Measurements from ENCODE around the gene RAB11FIP3. TPM values are rescaled to one million over a fixed set of nuclear protein-coding genes. Genes with fewer than 3 reads are reported as not detected.

The RAB11FIP3 gene
- total and polyA plus RNA-seq, 10 donors: 12.3 to 52.7 (median 35.5) TPM

- Histone ChIP-seq H3K27ac (no peak overlapping the region), H3K36me3 (peaks cover 0 to 9% (median 0%) of the 10 kb centered on the region in 6 donors), H3K4me1 (peaks cover 6 to 45% (median 33%) of the 10 kb centered on the region in 6 donors), H3K4me3 (peak overlapping the region in 6 of 8 donors; percentile 46 to 87 (median 65)), H3K9me3 (no peaks in the 10 kb centered on the region), H3K27me3 (replicated peaks in 1 of 7) (peaks cover 0 to 14% (median 0%) of the 10 kb centered on the region in 7 donors)
- no peak for TF ChIP-seq POLR2A (IDR thresholded peaks at IDR 0.05)
- no peak for TF ChIP-seq CTCF (IDR thresholded peaks at IDR 0.05 in 8 of 11, conservative IDR thresholded peaks at IDR 0.05 in 3 of 11)
- no peak for TF ChIP-seq POLR2AphosphoS5 (IDR thresholded peaks at IDR 0.05)
- no peak for DNase-seq
- intact Hi-C loops (cut with DNase I; ENCODE audit: low total_unique reads): loop anchor here (10.0 kb wide), 1 partner anchor 58 kb away; no protein-coding TSS in a partner anchor
- WGBS, 5 donors: 51 to 73% (median 69%) methylated on average over 10 of the region's 10 CpGs
Observed at GRCh38 chr16:427250-427649, 1.8 kb downstream of the RAB11FIP3 start.

DNA sequence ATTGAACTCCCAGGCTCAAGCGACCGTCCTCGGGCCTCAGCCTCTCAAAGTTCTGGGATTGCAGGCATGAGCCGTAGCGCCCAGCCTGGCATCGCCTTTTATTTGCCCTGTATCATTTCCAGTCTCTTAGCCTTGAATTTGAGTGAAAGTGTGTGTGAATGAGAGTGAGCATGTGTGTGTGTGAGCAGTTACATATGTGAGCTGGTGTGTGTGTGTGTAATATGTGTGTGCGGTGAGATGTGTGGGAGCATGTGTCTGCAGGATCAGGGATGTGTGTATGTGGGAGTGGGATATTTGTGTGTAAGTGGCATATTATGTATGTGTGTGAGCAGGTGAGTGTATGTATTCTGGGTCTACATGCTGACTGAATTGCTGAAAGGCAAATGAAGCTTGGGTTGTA lies 5.5 kb downstream of the RAB11FIP3 start:
- 96 to 99% (median 98%) methylated on average over 7 of the region's 7 CpGs for WGBS, 5 donors
- H3K4me3 ChIP-seq: no peak overlapping the region
- peaks cover 0 to 28% (median 18%) of the 10 kb centered on the region in 6 donors for H3K4me1 ChIP-seq
- intact Hi-C loops (cut with DNase I; ENCODE audit: low total_unique reads): no loop called here
- TF ChIP-seq POLR2AphosphoS5 (IDR thresholded peaks at IDR 0.05) (no peak), POLR2A (IDR thresholded peaks at IDR 0.05) (no peak), CTCF (IDR thresholded peaks at IDR 0.05 in 8 of 11, conservative IDR thresholded peaks at IDR 0.05 in 3 of 11) (no peak)
- no peak overlapping the region for H3K27ac ChIP-seq
- peaks cover 0 to 9% (median 0%) of the 10 kb centered on the region in 6 donors for H3K36me3 ChIP-seq
- H3K9me3 ChIP-seq: no peaks in the 10 kb centered on the region
- no peak for DNase-seq
- peaks cover 0 to 12% (median 0%) of the 10 kb centered on the region in 7 donors for H3K27me3 ChIP-seq (replicated peaks in 1 of 7)

DNA sequence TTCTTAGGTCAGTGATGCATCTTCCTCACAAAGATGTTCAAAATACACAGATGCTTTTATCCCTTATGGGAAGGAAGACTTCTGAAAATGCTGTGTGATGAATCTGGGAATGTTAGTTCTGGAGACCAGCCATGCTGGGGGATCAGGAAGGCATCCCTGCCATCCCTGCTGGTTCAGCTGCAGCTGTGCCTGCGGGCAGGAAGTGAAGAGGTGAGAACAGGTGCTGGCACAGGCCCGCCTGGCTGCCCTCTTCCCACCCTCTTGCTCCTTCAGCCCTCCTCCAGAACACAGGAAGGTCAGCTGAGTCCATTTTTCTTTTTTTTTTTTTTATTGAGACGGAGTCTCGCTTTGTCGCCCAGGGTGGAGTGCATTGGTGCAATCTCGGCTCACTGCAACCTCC lies 15.2 kb downstream of the RAB11FIP3 start:
- WGBS, 5 donors: 82 to 93% (median 92%) methylated on average over 6 of the region's 6 CpGs
- Histone ChIP-seq H3K4me3 (no peak overlapping the region), H3K4me1 (peaks cover 0 to 7% (median 0%) of the 10 kb centered on the region in 6 donors), H3K27ac (no peak overlapping the region), H3K27me3 (replicated peaks in 1 of 7) (no peaks in the 10 kb centered on the region), H3K9me3 (no peaks in the 10 kb centered on the region), H3K36me3 (peaks cover 0 to 12% (median 0%) of the 10 kb centered on the region in 6 donors)
- TF ChIP-seq POLR2A (IDR thresholded peaks at IDR 0.05): no peak
- no peak for TF ChIP-seq CTCF (IDR thresholded peaks at IDR 0.05 in 8 of 11, conservative IDR thresholded peaks at IDR 0.05 in 3 of 11)
- TF ChIP-seq POLR2AphosphoS5 (IDR thresholded peaks at IDR 0.05): no peak
- DNase-seq: no peak
- intact Hi-C loops (cut with DNase I; ENCODE audit: low total_unique reads): no loop called here

DNA sequence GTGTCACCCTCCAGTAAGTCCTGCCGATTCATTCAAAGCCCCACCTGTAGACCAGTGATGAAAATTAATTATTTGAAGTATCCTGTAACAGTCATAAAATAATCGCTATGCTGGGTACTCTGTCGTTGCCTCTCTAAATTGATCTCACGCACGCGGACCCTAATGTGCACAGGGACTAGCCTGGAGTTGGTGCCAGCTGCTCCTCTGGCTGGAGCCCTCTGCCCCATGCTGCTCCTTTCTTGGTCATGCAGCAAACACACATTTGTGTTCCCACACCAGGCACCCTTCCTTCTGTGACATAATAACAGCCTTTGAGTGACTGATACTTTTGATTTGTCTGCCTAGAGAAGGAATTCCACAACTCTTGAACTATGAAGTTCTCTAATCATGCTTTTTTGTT lies 16.0 kb downstream of the RAB11FIP3 start:
- Histone ChIP-seq H3K4me1 (peaks cover 0 to 7% (median 0%) of the 10 kb centered on the region in 6 donors), H3K9me3 (no peaks in the 10 kb centered on the region), H3K27ac (no peak overlapping the region), H3K4me3 (no peak overlapping the region), H3K36me3 (peaks cover 0 to 8% (median 0%) of the 10 kb centered on the region in 6 donors), H3K27me3 (replicated peaks in 1 of 7) (no peaks in the 10 kb centered on the region)
- WGBS, 5 donors: 94 to 98% (median 97%) methylated on average over 6 of the region's 6 CpGs
- TF ChIP-seq CTCF (IDR thresholded peaks at IDR 0.05 in 8 of 11, conservative IDR thresholded peaks at IDR 0.05 in 3 of 11) (no peak), POLR2AphosphoS5 (IDR thresholded peaks at IDR 0.05) (no peak), POLR2A (IDR thresholded peaks at IDR 0.05) (no peak)
- no peak for DNase-seq
- intact Hi-C loops (cut with DNase I; ENCODE audit: low total_unique reads): no loop called here

All from spleen (tissue), 11 donors.